Measurements from ENCODE around the gene DOCK1.

GRCh38 chr10:127198721-127199120, 293.5 kb downstream of the DOCK1 start:
- TF ChIP-seq CTCF (IDR thresholded peaks at IDR 0.05 in 4 of 5, conservative IDR thresholded peaks at IDR 0.05 in 1 of 5): no peak
- TF ChIP-seq POLR2A (IDR thresholded peaks at IDR 0.05): no peak

All from gastrocnemius medialis (tissue), 4 donors.